Measurements from ENCODE around the gene ASPN. TPM values are rescaled to one million over a fixed set of nuclear protein-coding genes. Genes with fewer than 3 reads are reported as not detected.
"Not testable (repeated sequence)": the region's sequence is repeated elsewhere in the genome, so short reads cannot be mapped to it uniquely, and the experiment has no call there.

Gene ASPN
- total RNA-seq, 1 donor from 2014 or later = 419 TPM

- DNase-seq = not testable (repeated sequence)
Observed at GRCh38 chr9:92411157-92411556, 71.1 kb downstream of the ASPN start.

- no peak for DNase-seq
Observed at GRCh38 chr9:92408747-92409478, 73.4 kb downstream of the ASPN start.

GRCh38 chr9:92407818-92408217, 74.5 kb downstream of the ASPN start:
- no peak for DNase-seq

DNA sequence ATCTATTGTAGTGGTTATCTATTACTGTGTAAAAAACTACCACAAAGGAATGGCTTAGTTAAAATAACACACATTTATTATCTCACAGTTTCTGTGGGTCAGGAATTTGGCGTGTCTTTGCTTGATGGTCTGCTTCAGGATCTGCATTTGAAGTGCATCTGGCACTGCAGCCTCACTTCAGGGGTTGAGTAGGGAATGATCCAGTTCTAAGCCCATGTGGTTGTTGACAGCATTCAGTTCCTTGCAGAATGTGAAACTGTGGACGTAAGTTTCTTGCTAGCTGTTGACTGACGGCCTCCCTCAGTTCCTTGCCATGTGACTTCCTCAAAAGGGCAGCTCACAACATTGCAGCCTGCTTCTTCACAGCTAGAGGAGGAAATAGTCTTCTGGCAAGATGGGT, 75.8 kb downstream of the ASPN start:
- peak; percentile 29 for DNase-seq

Small RNAs within 50 kb of the gene (small RNA-seq; reads per million reads assigned to genes)
- not detected for gene MIR4670 (ENCODE audit: low replicate concordance)

Other genes with a start within 250 kb of the ASPN start
- gene IARS1, start 188.8 kb downstream of the ASPN start, total RNA-seq = 132 TPM
- 32.8 TPM for gene NOL8, start 157.2 kb downstream of the ASPN start, total RNA-seq
- gene CENPP, start 156.6 kb downstream of the ASPN start, total RNA-seq = 7.7 TPM
- gene OGN, start 77.9 kb downstream of the ASPN start, total RNA-seq = 195 TPM
- gene OMD, start 58.0 kb downstream of the ASPN start, total RNA-seq = 18.0 TPM
- 27.5 TPM for gene ECM2, start 53.5 kb upstream of the ASPN start, total RNA-seq
- 12.1 TPM for gene IPPK, start 187.6 kb upstream of the ASPN start, total RNA-seq

Data from tongue (tissue), 3 donors.